OCI-LY7 (cell line): ENCODE data around the gene AOPEP. TPM values are rescaled to one million over a fixed set of nuclear protein-coding genes. Genes with fewer than 3 reads are reported as not detected.

Experiments
- BruUV-seq: library from RNA; stranded (reverse); fragments of 400-500 nt; replicated peaks from 2 replicates; lab custom pipeline; 2021; lab: Mats Ljungman, UMichigan
- CTCF ChIA-PET: fragments of 300-600 bp; sonication (Branson Sonifier 250); formaldehyde crosslinking; loops from one replicate; lab custom pipeline; 2022; ENCODE audit warnings: antibody characterized with exemption; ENCODE audit not compliant: unreplicated experiment; lab: Charles Lee
- POLR2A ChIA-PET: fragments of 300-600 bp; sonication (Branson Sonifier 250); formaldehyde crosslinking; loops from one replicate; lab custom pipeline; 2022; ENCODE audit warnings: antibody characterized with exemption; lab: Charles Lee
- DNase-seq: peaks from one replicate; pipeline ENCODE4 v3.0.0-alpha.2; 2015; ENCODE audit warnings: low spot score
- H2AFZ ChIP-seq: fragments of 200-600 bp; sonication (generic), shearing (Covaris generic); 2 replicates; pipeline ENCODE4 v1.6.1; 2014; ENCODE audit warnings: mild to moderate bottlenecking, antibody characterized with exemption, low read length, moderate library complexity
- H3K27ac ChIP-seq: fragments of 200-600 bp; sonication (generic); 2 replicates; pipeline ENCODE4 v1.5.1; 2014; ENCODE audit warnings: mixed run types, low read depth, mild to moderate bottlenecking, moderate library complexity, low read length, inconsistent platforms; ENCODE audit not compliant: poor library complexity, severe bottlenecking
- H3K36me3 ChIP-seq: fragments of 200-600 bp; sonication (generic); 2 replicates; pipeline ENCODE4 v1.6.1; 2014; ENCODE audit warnings: mild to moderate bottlenecking, antibody characterized with exemption, low read length, moderate library complexity, mixed read lengths; ENCODE audit not compliant: insufficient read depth
- H3K4me1 ChIP-seq: fragments of 200-600 bp; sonication (generic); 2 replicates; pipeline ENCODE4 v1.5.1; 2014; ENCODE audit warnings: mild to moderate bottlenecking, low read length; ENCODE audit not compliant: insufficient read depth, poor library complexity, severe bottlenecking
- H3K4me2 ChIP-seq: fragments of 200-600 bp; sonication (generic); 2 replicates; pipeline ENCODE4 v1.6.1; 2014; ENCODE audit warnings: mild to moderate bottlenecking, low read length
- H3K4me3 ChIP-seq: fragments of 200-600 bp; sonication (generic); 2 replicates; pipeline ENCODE4 v1.5.1; 2014; ENCODE audit warnings: mild to moderate bottlenecking, low read depth, low read length; ENCODE audit not compliant: poor library complexity, severe bottlenecking
- H3K79me2 ChIP-seq: fragments of 200-600 bp; sonication (generic); 2 replicates; pipeline ENCODE4 v1.6.1; 2016; ENCODE audit warnings: low read depth, mild to moderate bottlenecking, low read length, moderate library complexity, mixed read lengths; ENCODE audit not compliant: insufficient read depth
- H3K9me2 ChIP-seq: fragments of 200-600 bp; sonication (generic); 2 replicates; pipeline ENCODE4 v1.6.1; 2016; ENCODE audit warnings: mild to moderate bottlenecking, low read length, mixed read lengths; ENCODE audit not compliant: insufficient read depth
- H3K9me3 ChIP-seq: fragments of 200-600 bp; sonication (generic); 2 replicates; pipeline ENCODE4 v1.6.1; 2014; ENCODE audit warnings: mild to moderate bottlenecking, mixed run types, low read length, mixed read lengths
- H4K20me1 ChIP-seq: fragments of 200-600 bp; sonication (generic); 2 replicates; pipeline ENCODE4 v1.6.1; 2014; ENCODE audit warnings: mild to moderate bottlenecking, antibody characterized with exemption, low read length, moderate library complexity, mixed read lengths; ENCODE audit not compliant: insufficient read depth
- EZH2phosphoT487 ChIP-seq: fragments of 200-600 bp; sonication (generic); IDR thresholded peaks from 2 replicates; pipeline ENCODE4 v1.6.1; 2018; ENCODE audit warnings: low read depth, borderline replicate concordance, mild to moderate bottlenecking, mixed run types, antibody characterized with exemption, low read length, moderate library complexity, mixed read lengths
- intact Hi-C: fragments of 100-400 bp; cut with micrococcal nuclease; formaldehyde crosslinking; loops from one replicate; pipeline ENCODE4 v1.10.0; 2022; ENCODE audit not compliant: unreplicated experiment
- total RNA-seq, 2 experiments: library from RNA; depleted of rRNA in 1 of 2; stranded (reverse); fragments of >200 nt in 1 of 2; shearing (Covaris generic) in 1 of 2; gene quantifications; 2 replicates each; pipeline ENCODE4 v1.2.3, GENCODE V29; 2014 to 2022
- TF ChIP-seq, protein P1 (sequence below): fragments of 200-600 bp; sonication (generic); conservative IDR thresholded peaks from 2 replicates; pipeline ENCODE4 v1.5.1; 2014; ENCODE audit warnings: mild to moderate bottlenecking, antibody characterized with exemption, low read length, moderate library complexity, mixed read lengths

AOPEP gene
- total RNA-seq, 2 experiments from 2014 or later, result 17.3 to 24.3 TPM

DNA sequence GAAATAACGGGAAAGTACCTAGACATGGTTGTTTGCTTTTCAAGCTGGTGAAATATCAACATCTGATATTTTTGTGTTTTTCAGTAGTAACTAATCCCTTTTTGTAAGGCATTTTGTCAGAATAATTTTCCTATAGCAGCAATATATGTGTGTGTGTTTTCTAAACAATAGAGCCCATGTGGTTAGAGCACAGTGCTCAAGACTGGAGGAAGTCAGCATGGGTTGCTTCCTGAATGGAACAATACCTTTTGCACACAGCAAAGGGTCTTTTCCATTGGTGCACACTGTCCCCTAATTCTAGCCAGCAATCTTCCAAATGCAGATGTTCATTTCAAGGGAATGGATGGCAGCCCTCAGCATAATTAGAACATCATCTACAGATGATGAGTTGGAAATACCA is 270.1 kb downstream of the AOPEP start:
- no peaks in the 10 kb centered on the region for H3K36me3 ChIP-seq
- H3K27ac ChIP-seq, result no peak overlapping the region
- H4K20me1 ChIP-seq, result no peaks in the 10 kb centered on the region
- no peaks in the 10 kb centered on the region for H3K4me1 ChIP-seq
- no TSS peak for BruUV-seq
- intact Hi-C loops, result no loop called here
- TF ChIP-seq, protein P1, sequence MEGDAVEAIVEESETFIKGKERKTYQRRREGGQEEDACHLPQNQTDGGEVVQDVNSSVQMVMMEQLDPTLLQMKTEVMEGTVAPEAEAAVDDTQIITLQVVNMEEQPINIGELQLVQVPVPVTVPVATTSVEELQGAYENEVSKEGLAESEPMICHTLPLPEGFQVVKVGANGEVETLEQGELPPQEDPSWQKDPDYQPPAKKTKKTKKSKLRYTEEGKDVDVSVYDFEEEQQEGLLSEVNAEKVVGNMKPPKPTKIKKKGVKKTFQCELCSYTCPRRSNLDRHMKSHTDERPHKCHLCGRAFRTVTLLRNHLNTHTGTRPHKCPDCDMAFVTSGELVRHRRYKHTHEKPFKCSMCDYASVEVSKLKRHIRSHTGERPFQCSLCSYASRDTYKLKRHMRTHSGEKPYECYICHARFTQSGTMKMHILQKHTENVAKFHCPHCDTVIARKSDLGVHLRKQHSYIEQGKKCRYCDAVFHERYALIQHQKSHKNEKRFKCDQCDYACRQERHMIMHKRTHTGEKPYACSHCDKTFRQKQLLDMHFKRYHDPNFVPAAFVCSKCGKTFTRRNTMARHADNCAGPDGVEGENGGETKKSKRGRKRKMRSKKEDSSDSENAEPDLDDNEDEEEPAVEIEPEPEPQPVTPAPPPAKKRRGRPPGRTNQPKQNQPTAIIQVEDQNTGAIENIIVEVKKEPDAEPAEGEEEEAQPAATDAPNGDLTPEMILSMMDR, result no peak
- TF ChIP-seq EZH2phosphoT487, result no peak
- H3K4me3 ChIP-seq, result no peak overlapping the region
- DNase-seq, result no peak
- H3K9me2 ChIP-seq, result no peaks in the 10 kb centered on the region
- ChIA-PET POLR2A (no interaction called here), CTCF (no interaction called here)
- no peak overlapping the region for H2AFZ ChIP-seq
- H3K9me3 ChIP-seq, result no peaks in the 10 kb centered on the region
- H3K4me2 ChIP-seq, result no peak overlapping the region
- H3K79me2 ChIP-seq, result no peaks in the 10 kb centered on the region

DNA sequence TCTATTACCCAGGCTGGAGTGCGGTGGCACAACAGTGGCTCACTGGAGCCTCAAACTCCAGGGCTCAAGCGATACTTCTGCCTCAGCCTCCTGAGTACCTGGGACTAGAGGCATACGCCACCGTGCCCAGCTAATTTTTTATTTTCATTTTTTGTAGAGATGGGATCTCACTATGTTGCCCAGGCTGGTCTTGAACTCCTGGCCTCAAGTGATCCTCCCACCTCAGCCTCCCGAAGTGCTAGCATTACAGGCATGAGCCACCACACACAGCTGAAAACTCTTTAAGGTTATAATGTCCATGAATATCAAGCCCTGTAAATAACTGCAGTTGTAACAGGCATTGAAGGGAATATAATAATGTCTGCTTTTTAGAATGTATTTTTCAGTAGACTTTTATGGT is 271.2 kb downstream of the AOPEP start:
- Histone ChIP-seq H4K20me1 (no peaks in the 10 kb centered on the region), H2AFZ (no peak overlapping the region), H3K9me3 (no peaks in the 10 kb centered on the region), H3K27ac (no peak overlapping the region), H3K79me2 (no peaks in the 10 kb centered on the region), H3K4me2 (no peak overlapping the region), H3K36me3 (no peaks in the 10 kb centered on the region), H3K9me2 (no peaks in the 10 kb centered on the region), H3K4me1 (no peaks in the 10 kb centered on the region), H3K4me3 (no peak overlapping the region)
- intact Hi-C loops, result no loop called here
- CTCF ChIA-PET, result no interaction called here
- POLR2A ChIA-PET, result no interaction called here
- TF ChIP-seq, protein P1, result no peak
- TF ChIP-seq EZH2phosphoT487, result no peak
- no TSS peak for BruUV-seq
- DNase-seq, result no peak

DNA sequence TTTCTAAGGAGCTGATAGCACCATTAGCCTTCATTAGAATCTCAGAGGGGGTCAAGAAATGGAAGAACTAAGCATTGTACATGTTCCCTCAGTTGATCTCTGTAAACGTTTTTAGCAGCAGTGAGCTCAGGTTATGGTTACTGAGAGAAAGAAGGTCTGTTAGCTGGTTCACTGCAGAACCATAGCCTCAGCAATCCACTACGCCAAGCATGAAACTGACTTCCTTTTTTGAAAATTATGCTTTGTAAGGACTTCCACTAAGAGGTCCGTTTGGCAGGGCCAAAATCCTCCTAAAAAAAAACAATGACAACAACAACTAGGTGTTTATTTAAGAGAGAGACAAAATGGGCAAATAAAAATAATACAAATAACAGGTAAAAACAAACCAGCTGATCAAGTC is 273.3 kb downstream of the AOPEP start:
- Histone ChIP-seq H4K20me1 (no peaks in the 10 kb centered on the region), H3K4me1 (no peaks in the 10 kb centered on the region), H3K9me2 (no peaks in the 10 kb centered on the region), H2AFZ (no peak overlapping the region), H3K27ac (no peak overlapping the region), H3K79me2 (no peaks in the 10 kb centered on the region), H3K4me3 (no peak overlapping the region), H3K9me3 (no peaks in the 10 kb centered on the region), H3K36me3 (no peaks in the 10 kb centered on the region), H3K4me2 (no peak overlapping the region)
- DNase-seq, result no peak
- ChIA-PET POLR2A (interaction anchor here (0.5 kb wide), 1 partner anchor 14 kb away, joined by 6 read pairs; no protein-coding TSS in a partner anchor), CTCF (no interaction called here)
- no TSS peak for BruUV-seq
- intact Hi-C loops, result no loop called here
- TF ChIP-seq, protein P1, result no peak
- TF ChIP-seq EZH2phosphoT487, result no peak
